G401.6 (cell line): ENCODE measurements around the gene RFX3.

Source experiments
- FAIRE-seq: peaks from 2 replicates; lab custom pipeline; 2012; peaks lifted over from hg19 to GRCh38; lab: Jason Lieb, UNC

Gene RFX3

DNA sequence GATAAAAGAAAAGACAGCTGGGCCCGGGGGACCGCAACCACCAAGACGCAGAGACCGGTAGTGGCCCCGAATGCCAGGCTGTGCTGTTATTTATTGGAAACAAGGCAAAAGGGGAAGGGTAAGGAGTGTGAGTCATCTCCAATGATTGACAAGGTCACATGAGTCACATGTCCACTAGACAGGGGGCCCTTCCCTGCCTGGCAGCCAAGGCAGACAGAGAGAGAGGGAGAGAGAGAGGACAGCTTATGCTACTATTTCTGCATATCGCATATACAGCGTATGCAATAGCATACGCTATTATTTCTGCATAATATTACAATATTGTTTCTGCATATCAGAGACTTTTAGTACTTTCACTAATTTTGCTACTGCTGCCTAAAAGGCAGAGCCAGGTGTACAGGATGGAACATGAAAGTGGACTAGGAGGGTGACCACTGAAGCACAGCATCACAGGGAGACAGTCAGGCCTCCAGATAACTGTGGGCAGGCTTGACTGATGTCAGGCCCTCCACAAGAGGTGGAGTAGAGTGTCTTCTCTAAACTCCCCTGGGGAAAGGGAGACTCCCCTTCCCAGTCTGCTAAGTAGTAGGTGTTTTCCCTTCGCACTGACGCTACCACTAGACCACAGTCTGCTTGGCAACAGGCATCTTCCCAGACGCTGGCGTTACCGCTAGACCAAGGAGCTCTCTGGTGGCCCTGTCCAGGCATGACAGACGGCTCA lies 50.3 kb downstream of the RFX3 start:
- no peak for FAIRE-seq

DNA sequence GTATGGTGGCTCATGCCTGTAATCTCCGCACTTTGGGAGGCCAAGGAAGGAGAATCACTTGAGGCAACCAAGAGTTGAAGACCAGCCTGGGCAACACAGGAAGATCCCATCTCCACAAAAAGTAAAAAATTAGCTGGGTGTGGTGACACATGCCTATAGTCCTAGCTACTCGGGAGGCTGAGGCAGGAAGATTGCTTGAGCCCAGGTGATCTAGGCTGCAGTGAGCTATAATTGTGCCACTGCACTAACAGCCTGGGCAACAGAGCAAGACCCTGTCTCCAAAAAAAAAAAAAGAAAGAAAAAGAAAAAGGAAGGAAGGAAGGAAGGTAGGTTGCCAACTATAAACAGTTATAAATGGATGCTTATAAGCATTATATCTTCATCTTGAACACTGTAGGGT lies 51.0 kb downstream of the RFX3 start:
- no peak for FAIRE-seq

DNA sequence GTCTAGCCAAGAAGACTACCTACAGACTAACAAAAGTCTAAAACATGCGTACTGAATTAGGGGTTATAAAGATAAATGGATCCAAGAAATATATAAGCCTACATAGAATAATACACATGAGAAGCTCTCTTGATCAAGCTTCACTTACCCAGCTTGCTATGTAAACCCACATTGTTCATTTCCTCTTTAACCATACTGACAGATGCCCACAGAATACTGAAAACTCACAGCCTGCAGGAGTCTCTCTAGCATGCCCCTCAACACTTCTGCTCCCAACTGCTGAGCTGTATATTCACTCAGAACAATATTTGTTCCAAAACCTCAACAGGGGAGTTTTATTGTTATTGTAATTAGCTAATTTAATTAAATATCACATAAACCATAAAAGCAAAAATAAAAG lies 52.4 kb downstream of the RFX3 start:
- peak; percentile 66 for FAIRE-seq

DNA sequence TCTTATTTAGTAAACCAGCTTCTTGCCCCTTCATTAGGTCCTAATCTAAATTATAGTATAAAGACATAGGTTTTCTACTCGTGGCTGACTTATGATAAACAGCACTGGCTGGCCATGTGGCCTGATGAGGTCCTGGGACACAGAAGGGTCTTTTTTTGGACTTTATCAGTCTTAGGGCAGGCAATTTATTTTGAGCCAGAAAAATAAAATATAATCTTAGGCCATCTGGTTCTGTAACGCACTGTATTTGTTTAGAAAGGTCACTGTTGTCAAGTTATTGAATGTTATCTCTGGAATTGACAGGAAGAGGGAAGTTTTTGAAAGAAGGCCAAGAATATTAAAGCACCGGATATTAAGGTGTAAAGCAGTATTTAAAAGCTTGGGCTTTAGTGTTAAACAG lies 53.9 kb downstream of the RFX3 start:
- FAIRE-seq = no peak

DNA sequence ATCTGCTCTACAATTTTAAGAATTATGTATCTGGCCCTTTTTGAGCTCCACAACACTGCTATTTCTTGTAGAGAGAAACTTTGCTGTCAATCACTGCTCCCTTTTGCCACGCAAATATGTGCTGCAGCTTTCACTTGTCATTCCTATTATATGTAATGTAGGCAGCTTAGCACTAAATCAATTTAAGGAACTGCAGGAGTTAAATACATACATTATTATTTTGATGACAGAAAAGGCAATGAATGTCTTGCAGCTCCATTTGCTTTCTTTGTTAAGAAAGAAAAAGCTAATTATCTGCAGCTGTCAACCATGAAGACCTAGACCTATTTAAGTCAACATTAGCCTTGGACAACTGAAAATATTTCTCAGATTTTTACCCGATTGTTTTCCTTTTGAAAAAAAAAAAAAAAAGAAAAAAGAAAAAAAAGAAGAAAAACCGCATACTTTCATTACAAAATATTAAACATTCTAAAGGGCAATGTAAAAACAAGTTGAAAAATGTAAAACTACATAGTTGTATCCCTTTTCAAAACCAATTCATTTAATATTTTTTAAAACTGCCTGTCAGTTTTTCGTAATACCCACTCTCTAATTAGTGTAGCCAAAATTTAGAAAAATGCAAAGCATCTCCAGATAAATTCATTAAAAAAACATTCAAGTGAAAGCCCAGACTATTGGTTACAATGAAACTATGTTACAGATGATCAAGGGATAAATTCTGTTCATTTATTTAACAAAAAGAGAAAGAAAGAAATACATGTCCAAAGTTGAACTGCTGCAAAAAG lies 57.2 kb downstream of the RFX3 start:
- FAIRE-seq = peak; percentile 95

DNA sequence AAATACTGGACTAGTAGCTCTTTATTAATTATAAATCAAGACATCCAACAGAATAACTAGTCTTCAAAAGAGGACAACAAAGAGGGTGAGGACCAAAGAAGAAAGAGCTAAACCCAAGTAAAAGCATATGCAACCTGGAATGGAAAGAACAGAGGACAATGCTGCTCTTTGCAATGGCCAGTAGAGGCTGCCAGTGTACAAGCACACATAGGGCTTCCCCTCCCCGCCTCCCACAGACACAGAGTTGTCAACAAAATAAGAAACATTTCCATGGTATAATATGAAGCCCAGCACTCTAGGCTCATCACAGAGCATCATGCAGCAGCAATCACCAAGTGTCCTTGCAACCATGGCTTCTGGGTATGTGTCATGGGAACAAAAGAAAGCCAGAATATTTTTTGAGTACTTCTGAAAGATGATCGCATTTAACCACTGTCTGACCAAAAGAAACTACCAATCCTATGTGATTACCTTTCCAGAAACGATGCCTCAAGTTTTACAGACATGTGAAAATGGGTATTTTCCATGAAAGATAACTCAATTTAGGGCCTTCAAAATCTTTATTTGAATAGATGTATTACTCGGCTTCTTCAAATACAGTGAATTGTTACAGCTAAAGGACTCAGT lies 58.1 kb downstream of the RFX3 start:
- no peak for FAIRE-seq

DNA sequence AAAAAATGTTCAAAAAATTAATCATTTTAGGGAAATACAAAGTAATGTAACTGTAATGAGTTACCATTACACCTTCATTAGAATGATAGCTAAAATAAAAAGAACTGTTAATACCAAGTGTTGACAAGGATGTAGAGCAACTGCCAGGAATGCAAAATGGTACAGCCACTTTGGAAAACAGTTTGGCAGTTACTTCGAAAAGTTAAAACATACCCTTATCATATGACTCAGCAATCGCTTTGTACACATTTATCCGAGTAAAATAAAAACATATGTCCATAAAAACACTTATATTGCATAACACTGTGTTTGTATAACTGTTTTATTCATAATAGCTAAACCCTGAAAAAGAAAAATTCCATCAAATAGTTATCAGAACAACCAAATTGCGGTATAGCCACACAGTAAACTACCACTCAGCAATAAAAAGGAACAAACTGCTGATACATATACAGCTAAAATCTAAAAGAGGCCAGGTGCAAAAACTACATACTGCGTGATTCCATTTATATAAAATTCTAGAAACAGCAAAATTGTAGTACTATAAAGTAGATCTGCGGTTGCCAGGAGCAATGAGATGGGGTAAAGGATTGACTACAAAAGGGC lies 61.7 kb downstream of the RFX3 start:
- FAIRE-seq = no peak

DNA sequence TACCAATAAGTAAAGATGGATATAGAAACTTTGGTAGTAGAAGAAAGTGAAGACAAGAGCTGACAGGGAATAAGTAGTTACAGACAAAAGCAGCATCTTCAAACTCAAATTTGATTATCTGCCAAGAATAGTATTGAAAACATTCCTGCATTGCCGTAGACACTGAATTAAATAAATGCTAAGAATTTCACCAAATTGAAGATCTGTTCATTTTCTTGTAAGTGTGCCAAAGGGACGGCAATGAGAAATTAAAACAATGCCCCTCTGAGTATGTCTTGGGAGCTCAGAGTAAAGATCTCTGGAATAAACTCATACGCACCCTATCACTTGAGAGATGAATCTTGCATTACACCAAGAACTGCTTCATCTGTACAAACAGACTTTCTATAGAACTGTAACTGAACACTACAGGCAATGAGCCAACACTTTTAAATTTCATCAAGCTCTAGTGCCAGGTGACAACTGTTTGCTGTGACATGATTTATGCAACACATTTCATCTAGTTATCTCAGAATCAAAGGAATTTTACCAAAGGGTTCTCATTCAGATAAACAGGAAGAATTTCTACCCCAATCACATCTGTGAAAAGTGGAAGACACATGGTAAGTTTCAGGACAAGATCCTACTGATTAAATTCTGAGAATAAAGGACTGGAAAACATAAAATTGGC lies 66.9 kb downstream of the RFX3 start:
- FAIRE-seq = no peak

DNA sequence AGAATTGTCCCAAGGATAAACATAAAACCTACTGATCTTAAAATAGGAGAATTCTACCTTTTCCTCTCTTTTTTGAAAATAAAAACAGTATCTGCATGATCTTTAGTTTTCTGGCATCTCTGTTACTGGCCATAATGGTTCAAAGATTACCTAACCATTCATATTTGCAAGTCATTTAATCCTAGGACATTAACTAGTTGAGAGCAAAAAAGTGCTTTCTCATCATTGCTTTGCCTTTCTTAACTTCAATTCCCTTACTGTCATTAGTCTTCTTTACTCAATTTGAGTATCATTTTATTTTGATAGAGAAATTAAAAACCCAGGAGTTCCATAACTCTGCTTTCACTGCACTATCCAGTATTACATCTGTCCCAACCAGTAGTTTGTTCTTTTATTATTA lies 68.6 kb downstream of the RFX3 start:
- FAIRE-seq = no peak

DNA sequence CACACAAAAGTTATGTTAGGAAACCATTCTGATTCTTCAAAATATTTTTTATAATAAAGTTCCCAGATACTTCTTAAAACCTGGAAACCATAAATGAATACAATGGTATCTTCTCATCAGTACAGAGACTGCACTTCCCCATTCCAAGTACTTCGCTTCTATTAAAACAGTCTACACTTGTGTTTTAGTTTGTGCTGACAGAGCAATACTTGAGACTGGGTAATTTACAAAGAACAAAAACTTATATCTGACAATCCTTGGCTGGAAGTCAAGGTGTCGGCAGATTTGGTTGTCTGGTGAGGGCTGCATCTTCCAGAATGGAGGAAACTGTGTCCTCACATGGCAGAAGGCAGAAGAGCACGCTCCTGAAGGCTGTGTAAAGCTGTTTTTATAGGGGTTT lies 70.1 kb downstream of the RFX3 start:
- no peak for FAIRE-seq

DNA sequence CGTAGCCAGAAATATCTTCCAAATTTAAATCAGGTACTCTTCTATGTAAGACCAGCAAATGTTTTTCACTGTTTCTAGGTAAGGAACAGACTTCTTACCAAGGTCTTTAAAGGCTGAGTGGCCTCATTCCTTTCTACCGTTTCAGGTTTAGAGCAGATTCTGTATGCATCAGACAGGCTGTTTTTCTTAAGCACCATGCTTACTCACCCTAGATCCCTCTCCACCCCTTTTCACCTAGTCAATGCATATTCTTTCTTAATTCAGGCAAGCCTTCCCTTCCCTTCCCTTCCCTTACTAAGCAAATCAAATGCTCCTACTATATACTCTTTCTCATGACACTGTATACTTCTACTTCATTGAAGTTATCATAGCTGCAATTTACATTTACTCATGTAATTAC lies 70.7 kb downstream of the RFX3 start:
- no peak for FAIRE-seq

DNA sequence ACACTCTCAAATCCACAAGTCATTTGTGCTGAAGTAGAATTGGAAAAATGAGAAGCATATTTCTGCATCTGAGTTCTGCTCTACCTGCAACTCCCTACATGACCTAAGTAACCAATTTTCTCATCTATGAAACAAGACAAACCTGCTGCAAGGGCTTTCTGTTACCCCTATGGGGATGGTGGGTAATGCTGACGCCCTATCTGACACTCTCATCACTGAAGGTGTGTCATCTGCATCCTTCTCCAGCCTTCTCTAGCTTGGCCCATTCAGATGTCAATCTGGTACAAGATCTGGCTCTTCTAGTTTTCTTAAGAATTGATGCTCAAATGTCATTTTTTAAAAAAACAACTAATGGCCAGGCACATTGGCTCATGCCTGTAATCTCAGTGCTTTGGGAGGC lies 73.8 kb downstream of the RFX3 start:
- FAIRE-seq = no peak

DNA sequence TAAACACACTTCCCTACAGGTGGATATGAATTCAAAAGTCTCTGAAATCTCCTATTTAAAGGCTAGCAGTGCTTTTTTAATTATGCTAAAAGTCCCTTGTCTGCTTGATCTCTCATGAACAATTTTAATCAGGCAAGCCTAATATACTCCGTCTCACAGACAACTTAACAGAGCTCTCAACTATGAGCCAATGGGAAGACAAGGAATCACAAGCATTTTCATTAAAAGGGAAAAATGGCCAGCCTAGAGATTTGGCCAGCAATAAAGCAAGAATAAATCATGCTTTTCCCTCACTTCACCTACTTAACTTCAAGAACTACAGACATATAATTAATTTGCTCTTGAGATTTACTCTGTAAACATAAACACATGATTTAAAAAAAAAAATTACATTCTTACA lies 78.0 kb downstream of the RFX3 start:
- no peak for FAIRE-seq

DNA sequence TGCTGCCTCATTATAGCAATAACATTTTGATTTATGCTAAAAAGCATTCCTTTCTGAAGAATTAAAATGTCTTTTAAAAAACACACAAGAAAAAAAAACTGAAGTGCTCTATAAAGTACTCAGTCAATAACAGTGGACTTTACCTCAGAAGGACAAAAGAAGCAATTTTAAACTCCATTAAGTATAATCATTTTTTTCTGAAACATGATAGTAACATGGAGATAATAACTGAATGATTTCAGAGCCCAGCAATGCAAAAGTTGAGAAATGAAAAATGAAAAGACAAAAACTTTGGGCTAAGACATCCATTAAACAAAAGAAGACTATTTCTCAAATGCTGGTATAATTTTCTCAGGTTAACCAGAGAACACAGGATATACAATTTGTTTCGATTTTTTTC lies 78.7 kb downstream of the RFX3 start:
- FAIRE-seq = no peak

DNA sequence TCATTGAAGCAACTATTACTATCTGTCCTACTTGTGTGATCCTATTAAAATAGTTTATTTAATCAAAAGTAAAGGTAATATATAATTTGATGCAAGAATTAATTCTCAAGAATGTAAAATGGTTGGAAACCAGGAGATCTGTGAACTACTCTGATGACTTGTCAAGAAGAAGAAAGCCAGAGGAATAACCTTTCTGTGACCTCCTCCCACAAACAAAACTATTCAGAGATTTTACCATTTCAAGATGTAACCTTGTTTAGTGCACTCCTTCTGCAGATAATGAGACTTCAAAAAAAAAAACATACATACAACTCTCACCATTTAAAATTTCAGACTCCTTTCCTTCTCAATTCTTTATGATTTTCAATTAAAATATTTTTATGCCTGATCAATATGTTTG lies 79.5 kb downstream of the RFX3 start:
- FAIRE-seq = peak; percentile 42

DNA sequence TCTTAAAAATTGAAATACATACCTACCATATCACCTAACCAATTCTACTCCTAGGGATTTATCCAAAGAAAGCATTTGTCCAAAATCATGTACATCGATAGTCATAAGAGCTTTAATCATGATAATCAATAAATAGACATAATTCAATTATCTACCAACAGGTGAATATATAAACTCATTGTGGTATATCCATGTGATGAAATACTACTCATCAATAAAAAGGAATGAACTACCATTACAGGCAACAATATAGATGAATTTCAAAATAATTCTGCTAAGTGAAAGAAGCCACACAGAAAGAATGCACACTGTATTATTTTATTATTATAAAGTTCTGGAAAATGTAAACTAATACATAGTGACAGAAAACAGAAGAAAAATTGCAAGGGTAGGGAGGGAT lies 81.8 kb downstream of the RFX3 start:
- no peak for FAIRE-seq

DNA sequence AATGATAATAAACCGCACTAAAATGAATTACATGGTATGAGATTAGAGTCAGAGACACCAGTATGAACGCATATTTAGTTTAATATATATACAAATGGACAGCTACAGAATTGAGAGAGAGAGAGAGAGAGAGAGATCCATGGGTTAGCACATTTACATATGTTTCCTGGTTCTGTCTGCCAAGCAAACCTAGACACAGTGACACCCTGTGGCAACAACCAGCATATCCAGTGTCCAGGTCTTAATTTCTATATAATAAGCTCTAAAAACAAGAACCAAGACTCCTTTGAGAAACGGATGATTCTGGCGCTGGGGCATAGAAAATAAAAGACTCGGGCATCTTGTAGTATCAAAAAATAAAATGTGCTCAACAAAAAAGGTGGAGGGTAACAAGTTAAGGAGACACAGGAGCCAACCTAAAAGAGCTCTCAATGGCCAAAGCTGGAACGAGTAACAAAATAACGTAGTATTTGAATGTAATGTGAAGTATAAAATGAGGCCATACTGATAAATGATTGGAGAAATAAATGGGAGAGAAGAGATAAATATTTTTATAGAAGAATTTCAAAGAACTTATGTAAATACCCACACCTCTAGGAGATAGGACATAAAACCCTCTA lies 84.5 kb downstream of the RFX3 start:
- peak; percentile 71 for FAIRE-seq

DNA sequence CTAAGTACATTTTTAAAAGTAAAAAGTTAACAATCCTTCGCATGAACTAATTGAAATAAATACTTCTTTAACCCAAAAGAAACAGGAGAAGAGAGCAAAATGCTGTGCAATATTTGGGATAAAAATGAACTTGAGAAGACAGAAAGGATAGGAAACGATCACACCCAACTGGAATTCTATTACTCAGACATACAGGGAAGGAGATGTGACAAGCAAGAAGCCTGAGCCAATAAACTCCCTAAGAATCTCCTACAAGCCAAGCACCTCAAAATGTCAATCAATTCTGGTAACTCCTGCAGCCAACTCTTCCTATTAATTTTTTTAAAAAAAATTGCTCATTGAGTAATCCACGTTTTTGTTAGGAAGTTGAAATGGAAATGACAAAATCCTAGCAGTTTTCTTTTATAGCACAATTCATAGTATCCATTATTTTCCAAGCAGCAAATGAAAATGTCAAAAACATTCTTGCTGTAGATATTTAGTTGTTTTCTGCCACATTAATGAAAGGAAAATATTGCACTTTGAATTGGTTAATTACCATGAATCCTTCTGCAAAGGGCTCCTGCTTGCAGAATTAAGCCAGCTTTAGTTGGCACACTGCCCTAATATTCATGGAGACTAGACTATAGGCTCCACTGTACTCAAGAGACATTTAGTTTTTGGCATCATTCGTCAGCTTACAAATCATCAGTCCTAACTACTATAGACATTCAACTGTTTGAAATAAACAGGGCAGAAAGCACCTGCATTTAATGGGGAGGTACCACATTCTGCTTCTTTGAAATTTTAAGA lies 89.0 kb downstream of the RFX3 start:
- no peak for FAIRE-seq

DNA sequence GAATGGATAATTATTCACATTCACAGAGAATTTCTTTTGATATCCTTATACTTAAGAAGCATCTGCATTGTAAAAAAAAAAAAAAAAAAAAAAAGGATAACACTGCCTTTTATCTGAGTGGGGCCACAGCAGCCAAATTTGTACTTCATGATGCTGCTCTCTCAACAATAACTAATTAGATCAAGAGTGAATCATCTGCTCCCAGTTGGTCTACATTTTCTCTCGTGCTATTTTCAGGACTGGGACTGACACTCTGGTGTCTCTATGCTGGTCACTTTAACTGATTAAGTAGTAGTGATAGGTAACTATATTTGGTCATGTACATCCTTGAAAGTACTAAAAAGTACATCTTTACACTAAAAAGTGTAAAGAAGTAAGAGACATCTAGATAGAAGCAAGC lies 90.1 kb downstream of the RFX3 start:
- no peak for FAIRE-seq

DNA sequence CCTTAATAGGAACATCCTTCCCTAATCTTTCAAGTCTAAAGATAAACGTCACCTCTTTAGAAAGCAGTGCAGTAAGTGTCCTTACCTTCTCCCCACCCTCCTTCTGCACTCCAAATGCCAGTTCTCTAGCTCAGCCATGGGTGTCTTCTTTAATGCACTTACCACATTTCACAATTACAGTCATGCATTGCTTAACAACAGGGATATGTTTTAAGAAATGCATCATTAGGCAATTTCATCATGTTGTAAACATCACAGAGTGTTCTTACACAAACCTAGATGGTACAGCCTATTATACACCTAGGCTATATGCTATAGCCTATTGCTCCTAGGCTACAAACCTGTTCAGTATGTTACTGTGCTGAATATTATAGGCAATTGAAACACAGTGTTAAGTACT lies 91.2 kb downstream of the RFX3 start:
- no peak for FAIRE-seq

DNA sequence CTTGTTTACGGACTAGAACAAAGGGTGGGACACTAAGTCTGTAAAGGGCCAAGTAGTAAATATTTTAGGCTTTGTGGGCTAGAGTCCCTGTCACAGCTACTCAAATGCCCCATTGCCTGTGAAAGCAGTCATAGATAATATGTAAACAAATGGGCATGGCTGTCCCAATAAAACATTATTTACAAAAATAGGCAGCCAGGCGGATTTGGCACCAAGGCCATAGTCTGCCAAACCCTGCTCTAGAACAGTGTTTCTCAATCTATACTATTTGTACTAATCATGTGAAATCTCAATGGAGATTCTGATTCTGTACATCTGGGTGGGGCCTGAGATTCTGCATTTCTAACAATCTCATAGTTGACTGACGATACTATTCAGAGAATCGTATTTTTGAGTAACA lies 92.0 kb downstream of the RFX3 start:
- FAIRE-seq = no peak
